BLaER1 treated with 17β-estradiol and CSF1 and Interleukin-3, amounts not matched to agents 10 nM and 100 nM (cell line): ENCODE measurements around the gene PTPN2.

ENCODE experiments used
- H3K27ac ChIP-seq, 11 experiments: shearing (Covaris generic); formaldehyde crosslinking; 2 replicates each; pipeline ENCODE4 v1.8.1; 2022
- H3K27me3 ChIP-seq, 11 experiments: shearing (Covaris generic); formaldehyde crosslinking; 2 replicates each; pipeline ENCODE4 v1.8.1; 2022
- H3K36me3 ChIP-seq, 11 experiments: shearing (Covaris generic); formaldehyde crosslinking; 2 replicates each; pipeline ENCODE4 v1.8.1; 2022
- H3K4me1 ChIP-seq, 10 experiments: shearing (Covaris generic); formaldehyde crosslinking; 2 replicates each; pipeline ENCODE4 v1.8.1; 2022
- H3K4me2 ChIP-seq, 11 experiments: shearing (Covaris generic); formaldehyde crosslinking; 2 replicates each; pipeline ENCODE4 v1.8.1; 2022
- H3K4me3 ChIP-seq, 10 experiments: shearing (Covaris generic); formaldehyde crosslinking; 2 replicates each; pipeline ENCODE4 v1.8.1; 2022
- H3K9ac ChIP-seq, 11 experiments: shearing (Covaris generic); formaldehyde crosslinking; 2 replicates each; pipeline ENCODE4 v1.8.1; 2022
- H3K9me3 ChIP-seq, 11 experiments: shearing (Covaris generic); formaldehyde crosslinking; replicated peaks in 1 of 11; 2 replicates each; pipeline ENCODE4 v1.8.1; 2022
- H4K20me1 ChIP-seq, 11 experiments: shearing (Covaris generic); formaldehyde crosslinking; 2 replicates each; pipeline ENCODE4 v1.8.1; 2022
- Cebpa-rat ChIP-seq, 11 experiments: shearing (Covaris generic); IDR thresholded peaks; 2 replicates each; pipeline ENCODE4 v1.8.1; 2022

The PTPN2 gene

DNA sequence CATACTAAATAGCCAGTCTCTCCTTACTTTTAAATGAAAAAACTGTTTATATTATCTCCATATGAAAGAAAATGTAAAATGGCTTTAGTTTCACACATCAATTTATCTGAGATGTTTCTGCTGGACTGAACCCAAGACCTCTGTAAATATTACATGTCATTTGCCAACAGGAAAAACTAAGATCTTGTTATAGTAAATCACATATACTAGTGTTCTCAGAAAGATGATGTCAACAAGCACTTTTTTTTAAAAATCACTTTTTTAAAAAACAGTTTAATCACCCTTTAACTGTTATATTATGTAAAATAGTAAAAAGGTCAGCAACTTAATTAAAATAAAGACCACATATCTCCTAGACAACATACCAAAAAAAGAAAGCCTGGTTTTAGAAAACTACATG lies 46.3 kb downstream of the PTPN2 start:
- H4K20me1 ChIP-seq = no peaks in the 10 kb centered on the region
- H3K4me1 ChIP-seq = peaks cover 37 to 92% (median 50%) of the 10 kb centered on the region in 10 experiments
- H3K9me3 ChIP-seq = peaks cover 0 to 18% (median 0%) of the 10 kb centered on the region in 11 experiments; a peak in 7 of 22 replicates
- no peak for TF ChIP-seq Cebpa-rat (IDR thresholded peaks at IDR 0.05)
- H3K4me3 ChIP-seq = peak overlapping the region in 7 of 10 experiments; percentile 32 to 54 (median 37); a peak in 9 of 20 replicates
- H3K9ac ChIP-seq = peak overlapping the region in 10 of 11 experiments; percentile 66 to 98 (median 84); a peak in 18 of 22 replicates
- peak overlapping the region; percentile 92 to 100 (median 98) for H3K27ac ChIP-seq
- H3K36me3 ChIP-seq = peaks cover 47 to 65% (median 58%) of the 10 kb centered on the region in 11 experiments
- peak overlapping the region; percentile 78 to 99 (median 86); a peak in 21 of 22 replicates for H3K4me2 ChIP-seq
- no peaks in the 10 kb centered on the region for H3K27me3 ChIP-seq

DNA sequence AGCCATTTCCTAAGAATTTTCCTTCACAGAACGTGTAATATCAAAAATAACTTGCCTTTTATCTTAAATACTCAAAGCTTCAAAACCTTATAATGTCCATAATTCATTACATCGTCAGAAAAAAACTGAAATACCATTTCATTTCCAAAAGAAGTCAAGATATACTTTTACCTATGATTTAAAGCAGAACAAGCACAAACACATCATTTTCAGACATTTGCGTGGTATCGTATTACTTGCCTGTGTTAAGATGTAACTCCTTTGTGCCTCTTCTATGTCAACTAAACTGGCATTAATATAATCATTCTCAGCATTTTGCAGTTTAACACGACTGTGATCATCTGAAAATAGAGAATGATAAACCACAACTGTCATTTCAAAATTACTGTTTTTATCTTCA lies 47.5 kb downstream of the PTPN2 start:
- Histone ChIP-seq H3K27ac (peak overlapping the region in 10 of 11 experiments; percentile 39 to 100 (median 98); a peak in 21 of 22 replicates), H3K4me2 (peak overlapping the region in 6 of 11 experiments; percentile 39 to 99 (median 88); a peak in 11 of 22 replicates)

GRCh38 chr18:12828116-12829051 lies 55.7 kb downstream of the PTPN2 start:
- Histone ChIP-seq H3K4me1 (peaks cover 0 to 70% (median 6%) of the 10 kb centered on the region in 10 experiments; a peak in 12 of 20 replicates), H3K4me2 (peak overlapping the region in 5 of 11 experiments; percentile 6 to 70 (median 62); a peak in 9 of 22 replicates)
- TF ChIP-seq Cebpa-rat (IDR thresholded peaks at IDR 0.05) = no peak

More for the DNA sequence above, 47.5 kb downstream of the PTPN2 start:
- no peak for TF ChIP-seq Cebpa-rat (IDR thresholded peaks at IDR 0.05)
- Histone ChIP-seq H3K4me1 (peaks cover 37 to 91% (median 49%) of the 10 kb centered on the region in 10 experiments), H3K27me3 (no peaks in the 10 kb centered on the region), H3K9me3 (peaks cover 0 to 24% (median 3%) of the 10 kb centered on the region in 11 experiments; a peak in 9 of 22 replicates), H3K36me3 (peaks cover 52 to 66% (median 62%) of the 10 kb centered on the region in 11 experiments), H4K20me1 (no peaks in the 10 kb centered on the region), H3K9ac (peak overlapping the region in 3 of 11 experiments; percentile 20 to 98 (median 94); a peak in 3 of 22 replicates), H3K4me3 (0 out of 20 replicates have a peak overlapping the region, but pooled peaks of 1 of the 10 experiments have one; percentile 33)

DNA sequence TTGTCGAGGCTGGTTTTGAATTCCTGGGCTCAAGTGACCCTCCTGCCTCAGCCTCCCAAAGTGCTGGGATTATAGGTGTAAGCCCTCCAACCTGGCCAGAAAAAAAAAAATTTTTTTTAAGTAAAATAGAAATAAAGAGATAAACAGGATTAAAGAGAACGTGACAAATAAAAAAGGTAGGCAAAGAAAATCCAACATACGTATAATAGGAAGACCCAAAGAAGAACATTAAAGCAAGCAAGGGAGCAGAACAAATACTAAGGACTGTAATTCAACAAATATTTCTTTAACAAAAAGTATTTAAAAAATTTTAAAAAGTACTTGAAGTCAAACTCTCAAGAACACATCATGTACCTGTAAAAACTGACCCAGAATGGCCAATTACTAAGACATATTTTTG lies 56.4 kb downstream of the PTPN2 start:
- Histone ChIP-seq H3K27me3 (no peaks in the 10 kb centered on the region), H3K36me3 (peaks cover 98 to 100% (median 100%) of the 10 kb centered on the region in 11 experiments), H3K4me1 (peaks cover 0 to 63% (median 6%) of the 10 kb centered on the region in 10 experiments; a peak in 12 of 20 replicates), H3K4me3 (peak overlapping the region in 2 of 10 experiments; percentile 11 to 33; a peak in 2 of 20 replicates), H3K9ac (no peak overlapping the region), H3K4me2 (no peak overlapping the region), H3K27ac (no peak overlapping the region), H4K20me1 (peaks cover 0 to 18% (median 0%) of the 10 kb centered on the region in 11 experiments; a peak in 2 of 22 replicates), H3K9me3 (peaks cover 16 to 52% (median 39%) of the 10 kb centered on the region in 11 experiments)
- no peak for TF ChIP-seq Cebpa-rat (IDR thresholded peaks at IDR 0.05)

More at GRCh38 chr18:12828116-12829051, 55.7 kb downstream of the PTPN2 start:
- peak overlapping the region in 1 of 10 experiments; percentile 11; a peak in 1 of 20 replicates for H3K4me3 ChIP-seq
- peaks cover 98 to 100% (median 99%) of the 10 kb centered on the region in 11 experiments for H3K36me3 ChIP-seq
- H3K27me3 ChIP-seq = no peaks in the 10 kb centered on the region
- H3K9me3 ChIP-seq = peaks cover 16 to 58% (median 39%) of the 10 kb centered on the region in 11 experiments
- peak overlapping the region in 4 of 11 experiments; percentile 25 to 56 (median 39); a peak in 7 of 22 replicates for H3K27ac ChIP-seq
- H4K20me1 ChIP-seq = peaks cover 0 to 12% (median 0%) of the 10 kb centered on the region in 11 experiments; a peak in 1 of 22 replicates
- H3K9ac ChIP-seq = no peak overlapping the region

GRCh38 chr18:12825230-12825629 lies 58.8 kb downstream of the PTPN2 start:
- H3K9me3 ChIP-seq = peaks cover 16 to 37% (median 34%) of the 10 kb centered on the region in 11 experiments
- peak overlapping the region in 1 of 11 experiments; percentile 57; a peak in 2 of 22 replicates for H3K4me2 ChIP-seq
- peak overlapping the region in 1 of 11 experiments; percentile 38; a peak in 1 of 22 replicates for H3K27ac ChIP-seq
- H3K4me1 ChIP-seq = peaks cover 3 to 63% (median 11%) of the 10 kb centered on the region in 10 experiments; a peak in 16 of 20 replicates
- H3K27me3 ChIP-seq = no peaks in the 10 kb centered on the region
- no peak overlapping the region for H3K9ac ChIP-seq
- H3K4me3 ChIP-seq = no peak overlapping the region
- TF ChIP-seq Cebpa-rat (IDR thresholded peaks at IDR 0.05) = no peak
- H4K20me1 ChIP-seq = peaks cover 0 to 38% (median 0%) of the 10 kb centered on the region in 11 experiments; a peak in 5 of 22 replicates
- H3K36me3 ChIP-seq = peaks cover 92 to 100% (median 98%) of the 10 kb centered on the region in 11 experiments

DNA sequence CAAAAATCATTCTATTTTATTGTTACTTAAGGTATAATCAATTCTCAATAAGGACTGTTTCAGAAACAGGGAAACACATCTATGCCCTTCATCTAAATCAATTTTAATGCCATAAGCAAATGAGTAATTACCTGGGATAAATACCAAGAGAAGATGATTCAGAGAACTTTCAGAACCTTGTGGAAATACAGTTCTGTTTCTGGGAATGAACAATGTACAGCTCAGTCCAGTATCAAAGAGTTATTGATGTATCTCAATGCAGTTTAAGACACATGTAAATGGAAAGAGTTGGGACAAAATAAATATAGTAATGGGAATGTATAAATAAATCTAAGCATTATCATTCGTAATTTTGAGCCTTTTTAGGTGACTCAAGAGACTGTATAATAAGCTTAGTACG lies 60.1 kb downstream of the PTPN2 start:
- TF ChIP-seq Cebpa-rat (IDR thresholded peaks at IDR 0.05) = no peak
- Histone ChIP-seq H3K4me2 (no peak overlapping the region), H3K9ac (no peak overlapping the region), H4K20me1 (peaks cover 0 to 40% (median 0%) of the 10 kb centered on the region in 11 experiments; a peak in 5 of 22 replicates), H3K4me3 (no peak overlapping the region), H3K4me1 (peaks cover 13 to 61% (median 18%) of the 10 kb centered on the region in 10 experiments), H3K27ac (no peak overlapping the region), H3K27me3 (no peaks in the 10 kb centered on the region), H3K36me3 (peaks cover 83 to 100% (median 94%) of the 10 kb centered on the region in 11 experiments), H3K9me3 (peaks cover 16 to 25% (median 21%) of the 10 kb centered on the region in 11 experiments)

DNA sequence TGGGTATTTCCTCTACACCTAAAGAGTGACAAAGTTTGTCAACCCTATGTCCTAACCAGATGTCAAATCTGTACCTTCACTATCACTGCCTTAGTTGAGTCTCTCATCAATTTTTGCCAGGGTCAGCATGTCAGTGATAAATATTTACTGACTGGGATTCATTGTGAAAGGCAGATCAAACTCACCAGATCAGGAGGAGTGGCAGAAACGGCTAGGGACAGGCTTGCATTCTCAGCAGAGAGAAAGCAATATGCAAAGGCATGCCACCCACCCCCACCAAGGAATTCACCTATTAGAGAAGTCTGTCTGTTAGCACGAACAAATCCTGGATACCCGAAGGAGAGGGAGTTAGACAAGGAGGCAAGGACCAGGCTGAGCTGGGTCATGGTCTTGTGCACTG lies 62.6 kb downstream of the PTPN2 start:
- Histone ChIP-seq H3K36me3 (peaks cover 82 to 100% (median 92%) of the 10 kb centered on the region in 11 experiments), H3K4me2 (0 out of 22 replicates have a peak overlapping the region, but pooled peaks of 1 of the 11 experiments have one; percentile 0), H3K27ac (no peak overlapping the region), H3K27me3 (no peaks in the 10 kb centered on the region), H3K4me3 (no peak overlapping the region), H4K20me1 (peaks cover 0 to 41% (median 0%) of the 10 kb centered on the region in 11 experiments; a peak in 5 of 22 replicates), H3K9me3 (no peaks in the 10 kb centered on the region; a peak in 1 of 22 replicates), H3K4me1 (peaks cover 13 to 74% (median 14%) of the 10 kb centered on the region in 10 experiments; a peak in 18 of 20 replicates), H3K9ac (no peak overlapping the region)
- no peak for TF ChIP-seq Cebpa-rat (IDR thresholded peaks at IDR 0.05)

- H3K9me3 ChIP-seq = no peaks in the 10 kb centered on the region
- no peak for TF ChIP-seq Cebpa-rat (IDR thresholded peaks at IDR 0.05)
- H3K9ac ChIP-seq = peak overlapping the region in 1 of 11 experiments; percentile 54; a peak in 1 of 22 replicates
- H3K4me1 ChIP-seq = peaks cover 13 to 73% (median 14%) of the 10 kb centered on the region in 10 experiments; a peak in 18 of 20 replicates
- H3K4me3 ChIP-seq = no peak overlapping the region
- no peak overlapping the region for H3K27ac ChIP-seq
- H3K36me3 ChIP-seq = peaks cover 82 to 100% (median 92%) of the 10 kb centered on the region in 11 experiments
- peaks cover 0 to 50% (median 0%) of the 10 kb centered on the region in 11 experiments; a peak in 5 of 22 replicates for H4K20me1 ChIP-seq
- H3K27me3 ChIP-seq = no peaks in the 10 kb centered on the region
- peak overlapping the region in 3 of 11 experiments; percentile 24 to 36 (median 26); a peak in 3 of 22 replicates for H3K4me2 ChIP-seq
Measured at GRCh38 chr18:12820506-12820905, 63.5 kb downstream of the PTPN2 start.
